Muscle layer of colon (tissue), 2 donors: ENCODE measurements around the gene SPDEF.
A peak's percentile ranks its signal among the peaks of the same experiment; 100 is the strongest.

ENCODE experiments used
- H3K27ac ChIP-seq: one replicate; pipeline ENCODE4 v1.7.0; 2013; ENCODE audit warnings: low read depth, mild to moderate bottlenecking, low read length, moderate library complexity
- H3K27me3 ChIP-seq, 2 donors: one replicate each; pipeline ENCODE4 v1.7.0; 2013; ENCODE audit warnings: low read length in 2 of 2, mild to moderate bottlenecking in 2 of 2; ENCODE audit not compliant: insufficient read depth in 2 of 2, control insufficient read depth in 1 of 2
- H3K36me3 ChIP-seq: one replicate; pipeline ENCODE4 v1.7.0; 2013; ENCODE audit warnings: mild to moderate bottlenecking, low read length; ENCODE audit not compliant: insufficient read depth
- H3K4me1 ChIP-seq: one replicate; pipeline ENCODE4 v1.7.0; 2013; ENCODE audit warnings: mild to moderate bottlenecking, low read length; ENCODE audit not compliant: insufficient read depth
- H3K4me3 ChIP-seq, 2 donors: one replicate each; pipeline ENCODE4 v1.7.0; 2013; ENCODE audit warnings: low read length in 2 of 2, low read depth in 1 of 2, mild to moderate bottlenecking in 1 of 2, moderate library complexity in 1 of 2
- H3K9ac ChIP-seq: one replicate; pipeline ENCODE4 v1.7.0; 2013; ENCODE audit warnings: low read length
- H3K9me3 ChIP-seq: one replicate; pipeline ENCODE4 v1.7.0; 2013; ENCODE audit warnings: mild to moderate bottlenecking, low read length
- donor health status: abdominal sarcoma.
- donor health status: Adenocarcinoma of cecum.

SPDEF gene

GRCh38 chr6:34539181-34539580 is 16.9 kb downstream of the SPDEF start:
- Histone ChIP-seq H3K4me1 (no peaks in the 10 kb centered on the region), H3K4me3 (no peak overlapping the region), H3K36me3 (no peaks in the 10 kb centered on the region), H3K9me3 (no peaks in the 10 kb centered on the region), H3K27me3 (no peaks in the 10 kb centered on the region), H3K27ac (no peak overlapping the region), H3K9ac (no peak overlapping the region)

GRCh38 chr6:34538581-34538980 is 17.5 kb downstream of the SPDEF start:
- Histone ChIP-seq H3K4me3 (no peak overlapping the region), H3K9ac (no peak overlapping the region), H3K36me3 (no peaks in the 10 kb centered on the region), H3K4me1 (no peaks in the 10 kb centered on the region), H3K27me3 (no peaks in the 10 kb centered on the region), H3K27ac (no peak overlapping the region), H3K9me3 (no peaks in the 10 kb centered on the region)

- Histone ChIP-seq H3K27me3 (no peaks in the 10 kb centered on the region), H3K9me3 (no peaks in the 10 kb centered on the region), H3K36me3 (no peaks in the 10 kb centered on the region), H3K9ac (no peak overlapping the region), H3K4me1 (no peaks in the 10 kb centered on the region), H3K4me3 (no peak overlapping the region), H3K27ac (no peak overlapping the region)
Measured at GRCh38 chr6:34537922-34538550, 18.1 kb downstream of the SPDEF start.

- Histone ChIP-seq H3K36me3 (no peaks in the 10 kb centered on the region), H3K27ac (no peak overlapping the region), H3K9ac (no peak overlapping the region), H3K9me3 (no peaks in the 10 kb centered on the region), H3K4me3 (no peak overlapping the region), H3K27me3 (no peaks in the 10 kb centered on the region), H3K4me1 (no peaks in the 10 kb centered on the region)
Measured at GRCh38 chr6:34536959-34537848, 18.9 kb downstream of the SPDEF start.

- H3K27me3 ChIP-seq: no peaks in the 10 kb centered on the region
- H3K27ac ChIP-seq: no peak overlapping the region
- H3K36me3 ChIP-seq: no peaks in the 10 kb centered on the region
- no peak overlapping the region for H3K4me3 ChIP-seq
- H3K9me3 ChIP-seq: no peaks in the 10 kb centered on the region
- H3K4me1 ChIP-seq: no peaks in the 10 kb centered on the region
- no peak overlapping the region for H3K9ac ChIP-seq
Measured at GRCh38 chr6:34536251-34536958, 19.7 kb downstream of the SPDEF start.

GRCh38 chr6:34535646-34536045 is 20.5 kb downstream of the SPDEF start:
- H3K4me3 ChIP-seq: no peak overlapping the region
- no peak overlapping the region for H3K9ac ChIP-seq
- no peaks in the 10 kb centered on the region for H3K4me1 ChIP-seq

GRCh38 chr6:34535199-34535598 is 20.9 kb downstream of the SPDEF start:
- Histone ChIP-seq H3K9ac (no peak overlapping the region), H3K9me3 (no peaks in the 10 kb centered on the region), H3K4me1 (no peaks in the 10 kb centered on the region), H3K4me3 (no peak overlapping the region), H3K36me3 (no peaks in the 10 kb centered on the region), H3K27ac (no peak overlapping the region), H3K27me3 (no peaks in the 10 kb centered on the region)

More at GRCh38 chr6:34535646-34536045, 20.5 kb downstream of the SPDEF start:
- H3K9me3 ChIP-seq: no peaks in the 10 kb centered on the region
- no peak overlapping the region for H3K27ac ChIP-seq
- no peaks in the 10 kb centered on the region for H3K36me3 ChIP-seq
- H3K27me3 ChIP-seq: no peaks in the 10 kb centered on the region

- H3K27me3 ChIP-seq: no peaks in the 10 kb centered on the region
- no peak overlapping the region for H3K27ac ChIP-seq
- no peaks in the 10 kb centered on the region for H3K9me3 ChIP-seq
- H3K4me3 ChIP-seq: no peak overlapping the region
- no peaks in the 10 kb centered on the region for H3K36me3 ChIP-seq
- H3K9ac ChIP-seq: no peak overlapping the region
- H3K4me1 ChIP-seq: no peaks in the 10 kb centered on the region
Measured at GRCh38 chr6:34534656-34535055, 21.5 kb downstream of the SPDEF start.

- Histone ChIP-seq H3K9me3 (no peaks in the 10 kb centered on the region), H3K4me1 (no peaks in the 10 kb centered on the region), H3K9ac (no peak overlapping the region), H3K4me3 (no peak overlapping the region), H3K27ac (no peak overlapping the region), H3K36me3 (no peaks in the 10 kb centered on the region), H3K27me3 (no peaks in the 10 kb centered on the region)
Measured at GRCh38 chr6:34534146-34534545, 22.0 kb downstream of the SPDEF start.

- H3K36me3 ChIP-seq: no peaks in the 10 kb centered on the region
- no peaks in the 10 kb centered on the region for H3K9me3 ChIP-seq
- H3K27me3 ChIP-seq: no peaks in the 10 kb centered on the region
- H3K4me3 ChIP-seq: peak overlapping the region in 1 of 2 donors; percentile 27
- H3K27ac ChIP-seq: no peak overlapping the region
- H3K4me1 ChIP-seq: no peaks in the 10 kb centered on the region
- no peak overlapping the region for H3K9ac ChIP-seq
Measured at GRCh38 chr6:34532230-34532629, 23.9 kb downstream of the SPDEF start.

GRCh38 chr6:34531580-34532201 is 24.4 kb downstream of the SPDEF start:
- Histone ChIP-seq H3K36me3 (no peaks in the 10 kb centered on the region), H3K27ac (no peak overlapping the region), H3K4me3 (peak overlapping the region in 1 of 2 donors; percentile 27), H3K4me1 (peaks cover 1% of the 10 kb centered on the region), H3K9ac (no peak overlapping the region), H3K9me3 (no peaks in the 10 kb centered on the region), H3K27me3 (no peaks in the 10 kb centered on the region)
